ENCODE results near the gene SHROOM3.
A peak's percentile ranks its signal among the peaks of the same experiment; 100 is the strongest.

SHROOM3 gene

GRCh38 chr4:76494243-76494642 lies 59.2 kb downstream of the SHROOM3 start:
- DNase-seq (ENCODE audit: low read depth): no peak

GRCh38 chr4:76494871-76495590 lies 60.0 kb downstream of the SHROOM3 start:
- DNase-seq (ENCODE audit: low read depth): no peak

GRCh38 chr4:76498550-76498949 lies 63.5 kb downstream of the SHROOM3 start:
- DNase-seq (ENCODE audit: low read depth): no peak

GRCh38 chr4:76499461-76499860 lies 64.4 kb downstream of the SHROOM3 start:
- no peak for DNase-seq (ENCODE audit: low read depth)

GRCh38 chr4:76502886-76503285 lies 67.9 kb downstream of the SHROOM3 start:
- DNase-seq (ENCODE audit: low read depth): no peak

- DNase-seq (ENCODE audit: low read depth): peak; percentile 66
Measured at GRCh38 chr4:76504613-76505465, 69.8 kb downstream of the SHROOM3 start.

DNA sequence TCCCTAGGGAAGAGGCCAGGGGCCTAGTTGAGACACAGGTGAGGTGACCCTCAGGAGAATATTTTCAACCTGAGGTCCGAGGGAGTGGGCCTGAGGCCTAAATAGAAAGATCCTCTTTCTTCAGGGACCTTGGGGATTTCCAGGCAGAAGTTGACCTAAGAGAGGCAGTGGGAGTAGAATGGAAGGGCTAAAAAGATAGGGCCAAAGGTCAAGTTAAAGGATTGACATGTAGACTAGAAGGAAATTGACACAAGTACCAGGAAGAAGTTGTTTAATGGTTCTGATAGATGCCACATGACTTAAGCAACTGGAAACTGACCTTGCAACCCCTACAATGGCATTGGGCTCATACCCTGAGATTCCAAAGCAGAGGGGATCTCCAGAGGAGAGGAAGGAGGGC lies 76.9 kb downstream of the SHROOM3 start:
- no peak for DNase-seq (ENCODE audit: low read depth)

- DNase-seq (ENCODE audit: low read depth): no peak
Measured at GRCh38 chr4:76513482-76513881, 78.5 kb downstream of the SHROOM3 start.

- DNase-seq (ENCODE audit: low read depth): no peak
Measured at GRCh38 chr4:76514087-76514486, 79.1 kb downstream of the SHROOM3 start.

DNA sequence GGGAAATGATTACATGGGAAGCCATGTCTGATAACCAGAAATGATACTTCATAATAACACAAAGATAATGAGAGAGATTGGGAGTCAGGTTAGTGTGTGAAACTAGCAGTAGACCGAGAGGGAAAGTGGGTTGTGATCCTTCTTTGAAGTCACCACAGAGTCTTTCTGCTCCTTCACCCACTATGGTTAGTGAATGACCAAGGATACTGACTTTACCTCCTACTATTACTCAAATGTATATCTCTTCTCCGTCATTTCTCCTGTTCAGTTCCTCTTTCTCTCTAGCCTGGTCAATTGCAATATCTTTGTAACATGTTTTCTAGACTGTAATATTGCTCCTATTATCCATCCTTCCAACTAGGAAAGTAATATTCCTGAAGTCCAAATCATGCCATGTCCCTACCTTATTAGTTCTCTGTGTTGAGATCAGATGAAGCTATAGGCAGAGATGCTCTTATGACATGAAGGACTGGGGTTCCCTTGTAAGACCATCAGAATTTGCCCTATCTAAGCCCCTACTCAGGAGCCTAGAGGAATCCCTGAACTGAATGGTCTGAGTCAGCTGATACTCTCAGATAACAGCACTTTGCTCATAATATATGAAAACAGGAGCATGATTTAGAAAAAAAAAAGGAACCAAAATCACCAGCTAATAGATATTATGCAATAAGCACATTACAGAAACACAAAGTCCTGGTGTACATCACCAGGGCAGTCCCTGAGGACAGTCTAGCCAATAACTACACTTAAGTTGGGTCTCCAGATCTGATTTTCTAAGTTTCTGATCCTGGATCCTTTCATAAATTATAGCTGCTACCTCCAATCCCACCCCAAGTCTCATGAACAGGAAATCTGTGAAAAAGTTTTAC lies 81.2 kb downstream of the SHROOM3 start:
- no peak for DNase-seq (ENCODE audit: low read depth)

GRCh38 chr4:76518241-76518640 lies 83.2 kb downstream of the SHROOM3 start:
- no peak for DNase-seq (ENCODE audit: low read depth)

- DNase-seq (ENCODE audit: low read depth): no peak
Measured at GRCh38 chr4:76523593-76523992, 88.6 kb downstream of the SHROOM3 start.

- no peak for DNase-seq (ENCODE audit: low read depth)
Measured at GRCh38 chr4:76525751-76526150, 90.7 kb downstream of the SHROOM3 start.

GRCh38 chr4:76526585-76526990 lies 91.6 kb downstream of the SHROOM3 start:
- no peak for DNase-seq (ENCODE audit: low read depth)

DNA sequence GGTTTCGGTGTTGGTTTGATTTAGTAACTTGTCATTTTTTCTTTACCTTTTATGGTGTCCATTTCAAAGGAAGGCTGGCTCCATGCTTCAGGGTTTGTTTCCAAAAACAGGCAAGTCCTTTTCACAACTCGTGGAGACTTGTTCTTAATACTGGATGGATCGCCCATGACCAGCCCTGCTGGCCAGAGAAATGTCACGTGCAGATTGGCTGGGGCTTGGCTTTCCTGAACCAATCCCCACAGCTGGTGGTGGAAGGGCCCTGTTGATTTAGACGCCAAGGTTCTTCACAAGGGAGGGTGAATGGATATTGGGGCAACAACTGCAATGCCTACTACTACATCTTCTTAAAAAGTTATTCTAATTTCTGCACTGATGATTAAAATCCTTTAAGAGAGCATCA lies 92.6 kb downstream of the SHROOM3 start:
- DNase-seq (ENCODE audit: low read depth): no peak

GRCh38 chr4:76531597-76531996 lies 96.6 kb downstream of the SHROOM3 start:
- no peak for DNase-seq (ENCODE audit: low read depth)

- no peak for DNase-seq (ENCODE audit: low read depth)
Measured at GRCh38 chr4:76532805-76533204, 97.8 kb downstream of the SHROOM3 start.

- no peak for DNase-seq (ENCODE audit: low read depth)
Measured at GRCh38 chr4:76533314-76533713, 98.3 kb downstream of the SHROOM3 start.

GRCh38 chr4:76535603-76536372 lies 100.8 kb downstream of the SHROOM3 start:
- peak; percentile 65 for DNase-seq (ENCODE audit: low read depth)

- no peak for DNase-seq (ENCODE audit: low read depth)
Measured at GRCh38 chr4:76536373-76536689, 101.3 kb downstream of the SHROOM3 start.

GRCh38 chr4:76538296-76538695 lies 103.3 kb downstream of the SHROOM3 start:
- DNase-seq (ENCODE audit: low read depth): no peak

DNA sequence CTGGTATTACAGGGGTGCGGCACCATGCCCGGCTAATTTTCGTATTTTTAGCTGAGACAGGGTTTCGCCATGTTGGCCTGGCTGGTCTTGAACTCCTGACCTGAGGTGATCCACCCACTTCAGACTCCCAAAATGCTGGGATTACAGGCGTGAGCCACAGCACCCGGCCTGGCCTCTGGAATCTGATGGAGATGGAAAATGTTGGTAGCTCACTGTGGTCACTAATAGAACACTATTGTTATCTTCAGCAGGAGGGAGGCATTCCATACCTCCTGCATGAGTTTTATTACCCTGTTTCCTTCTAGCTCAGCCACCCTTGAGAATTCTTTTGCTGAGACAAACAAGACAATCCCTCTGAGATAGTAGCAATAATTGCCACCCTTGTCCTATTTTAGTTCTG lies 105.0 kb downstream of the SHROOM3 start:
- no peak for DNase-seq (ENCODE audit: low read depth)

Measured in ELR (cell line).